Ishikawa (cell line): ENCODE data around the gene A1BG.
"Not testable (repeated sequence)": the region's sequence is repeated elsewhere in the genome, so short reads cannot be mapped to it uniquely, and the experiment has no call there.

Experiments
- EP300 ChIP-seq: IDR thresholded peaks from 2 replicates; pipeline ENCODE4 v1.6.1; 2012; ENCODE audit warnings: borderline replicate concordance
- TF ChIP-seq, protein P1 (sequence below): IDR thresholded peaks from 2 replicates; pipeline ENCODE4 v1.6.1; 2012; ENCODE audit warnings: low read depth, mild to moderate bottlenecking

DNA sequence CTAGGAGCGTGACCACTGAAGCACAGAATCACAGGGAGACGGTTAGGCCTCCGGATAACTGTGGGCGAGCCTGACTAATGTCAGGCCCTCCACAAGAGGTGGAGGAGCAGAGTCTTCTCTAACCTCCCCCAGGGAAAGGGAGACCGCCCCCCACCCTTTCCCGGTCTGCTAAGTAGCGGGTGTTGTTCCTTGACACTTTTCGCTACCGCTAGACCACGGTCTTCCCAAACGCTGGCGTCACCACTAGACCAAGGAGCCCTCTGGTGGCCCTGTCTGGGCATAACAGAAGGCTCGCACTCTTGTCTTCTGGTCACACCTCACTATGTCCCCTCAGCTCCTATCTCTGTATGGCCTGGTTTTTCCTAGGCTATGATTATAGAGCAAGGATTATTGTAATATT is 42.6 kb downstream of the A1BG start:
- TF ChIP-seq, protein P1, sequence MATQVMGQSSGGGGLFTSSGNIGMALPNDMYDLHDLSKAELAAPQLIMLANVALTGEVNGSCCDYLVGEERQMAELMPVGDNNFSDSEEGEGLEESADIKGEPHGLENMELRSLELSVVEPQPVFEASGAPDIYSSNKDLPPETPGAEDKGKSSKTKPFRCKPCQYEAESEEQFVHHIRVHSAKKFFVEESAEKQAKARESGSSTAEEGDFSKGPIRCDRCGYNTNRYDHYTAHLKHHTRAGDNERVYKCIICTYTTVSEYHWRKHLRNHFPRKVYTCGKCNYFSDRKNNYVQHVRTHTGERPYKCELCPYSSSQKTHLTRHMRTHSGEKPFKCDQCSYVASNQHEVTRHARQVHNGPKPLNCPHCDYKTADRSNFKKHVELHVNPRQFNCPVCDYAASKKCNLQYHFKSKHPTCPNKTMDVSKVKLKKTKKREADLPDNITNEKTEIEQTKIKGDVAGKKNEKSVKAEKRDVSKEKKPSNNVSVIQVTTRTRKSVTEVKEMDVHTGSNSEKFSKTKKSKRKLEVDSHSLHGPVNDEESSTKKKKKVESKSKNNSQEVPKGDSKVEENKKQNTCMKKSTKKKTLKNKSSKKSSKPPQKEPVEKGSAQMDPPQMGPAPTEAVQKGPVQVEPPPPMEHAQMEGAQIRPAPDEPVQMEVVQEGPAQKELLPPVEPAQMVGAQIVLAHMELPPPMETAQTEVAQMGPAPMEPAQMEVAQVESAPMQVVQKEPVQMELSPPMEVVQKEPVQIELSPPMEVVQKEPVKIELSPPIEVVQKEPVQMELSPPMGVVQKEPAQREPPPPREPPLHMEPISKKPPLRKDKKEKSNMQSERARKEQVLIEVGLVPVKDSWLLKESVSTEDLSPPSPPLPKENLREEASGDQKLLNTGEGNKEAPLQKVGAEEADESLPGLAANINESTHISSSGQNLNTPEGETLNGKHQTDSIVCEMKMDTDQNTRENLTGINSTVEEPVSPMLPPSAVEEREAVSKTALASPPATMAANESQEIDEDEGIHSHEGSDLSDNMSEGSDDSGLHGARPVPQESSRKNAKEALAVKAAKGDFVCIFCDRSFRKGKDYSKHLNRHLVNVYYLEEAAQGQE, result not testable (repeated sequence)
- not testable (repeated sequence) for TF ChIP-seq EP300
